Astrocyte of the cerebellum (primary cell): ENCODE measurements around the gene RBMS3.

Source experiments
- DNase-seq: peaks from one replicate; pipeline ENCODE4 v3.0.0-alpha.2; 2011; ENCODE audit warnings: low read depth
- H3K4me3 ChIP-seq: 2 replicates; pipeline ENCODE4 v1.5.1; 2011; ENCODE audit warnings: mild to moderate bottlenecking, low read depth, low read length, moderate library complexity
- CTCF ChIP-seq: IDR thresholded peaks from 2 replicates; pipeline ENCODE4 v1.5.1; 2012; ENCODE audit warnings: low read length, low read depth, moderate library complexity, mild to moderate bottlenecking; ENCODE audit errors: missing control alignments
- in situ Hi-C: cut with HindIII; loops from 2 replicates; pipeline ENCODE4 v1.10.0; 2017; ENCODE audit warnings: low sequenced_read_pairs

Gene RBMS3

GRCh38 chr3:29942297-29942696 lies 661.4 kb downstream of the RBMS3 start:
- no peak for TF ChIP-seq CTCF
- DNase-seq = no peak
- in situ Hi-C loops = no loop called here
- no peak overlapping the region for H3K4me3 ChIP-seq

- in situ Hi-C loops = no loop called here
- TF ChIP-seq CTCF = no peak
- H3K4me3 ChIP-seq = no peak overlapping the region
- DNase-seq = no peak
Observed at GRCh38 chr3:29949131-29949530, 668.3 kb downstream of the RBMS3 start.

- no peak for TF ChIP-seq CTCF
- in situ Hi-C loops = no loop called here
- H3K4me3 ChIP-seq = no peak overlapping the region
- no peak for DNase-seq
Observed at GRCh38 chr3:29949940-29950616, 669.2 kb downstream of the RBMS3 start.

- in situ Hi-C loops = no loop called here
- DNase-seq = no peak
- TF ChIP-seq CTCF = no peak
- no peak overlapping the region for H3K4me3 ChIP-seq
Observed at GRCh38 chr3:29952431-29952830, 671.6 kb downstream of the RBMS3 start.

- no peak for TF ChIP-seq CTCF
- H3K4me3 ChIP-seq = no peak overlapping the region
- no peak for DNase-seq
- in situ Hi-C loops = no loop called here
Observed at GRCh38 chr3:29955413-29955812, 674.5 kb downstream of the RBMS3 start.

- DNase-seq = no peak
- in situ Hi-C loops = no loop called here
- H3K4me3 ChIP-seq = no peak overlapping the region
- no peak for TF ChIP-seq CTCF
Observed at GRCh38 chr3:29958816-29959215, 677.9 kb downstream of the RBMS3 start.
